Hepatic stellate cell (primary cell): ENCODE results near the gene CLPTM1.

Source experiments
- DNase-seq: peaks from one replicate; pipeline ENCODE4 v3.0.0; 2011; ENCODE audit warnings: low spot score

CLPTM1 gene

DNA sequence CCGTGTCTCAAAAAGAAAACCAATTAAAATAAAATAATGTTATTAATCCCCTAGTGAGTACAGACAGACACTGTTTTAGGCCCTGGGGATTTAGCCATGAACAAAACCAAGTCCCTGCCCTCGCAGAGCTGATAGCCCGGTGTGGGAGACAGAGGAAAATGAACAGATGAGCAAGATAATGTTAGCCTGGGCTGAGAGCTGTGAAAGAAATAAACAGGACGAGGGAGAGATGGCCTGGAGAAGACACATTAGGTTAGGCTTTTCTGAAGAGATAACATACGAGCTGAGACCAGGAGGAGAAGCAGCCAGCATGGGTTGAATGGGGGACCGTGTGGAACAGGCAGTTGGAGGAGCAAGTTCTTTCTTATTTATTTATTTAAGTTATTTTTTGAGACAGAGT, 55.1 kb downstream of the CLPTM1 start:
- DNase-seq: no peak

DNA sequence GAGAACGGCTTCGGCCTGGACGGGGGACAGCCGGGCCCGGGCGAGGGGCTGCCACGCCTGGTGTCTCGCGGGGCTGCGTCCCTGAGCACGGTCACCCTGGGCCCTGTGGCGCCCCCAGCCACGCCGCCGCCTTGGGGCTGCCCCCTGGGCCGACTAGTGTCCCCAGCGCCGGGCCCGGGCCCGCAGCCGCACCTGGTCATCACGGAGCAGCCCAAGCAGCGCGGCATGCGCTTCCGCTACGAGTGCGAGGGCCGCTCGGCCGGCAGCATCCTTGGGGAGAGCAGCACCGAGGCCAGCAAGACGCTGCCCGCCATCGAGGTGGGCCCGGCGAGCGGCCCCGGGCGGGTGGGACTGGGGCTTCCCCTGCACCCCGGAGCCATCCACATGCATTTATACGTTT, 56.8 kb downstream of the CLPTM1 start:
- DNase-seq: no peak

DNA sequence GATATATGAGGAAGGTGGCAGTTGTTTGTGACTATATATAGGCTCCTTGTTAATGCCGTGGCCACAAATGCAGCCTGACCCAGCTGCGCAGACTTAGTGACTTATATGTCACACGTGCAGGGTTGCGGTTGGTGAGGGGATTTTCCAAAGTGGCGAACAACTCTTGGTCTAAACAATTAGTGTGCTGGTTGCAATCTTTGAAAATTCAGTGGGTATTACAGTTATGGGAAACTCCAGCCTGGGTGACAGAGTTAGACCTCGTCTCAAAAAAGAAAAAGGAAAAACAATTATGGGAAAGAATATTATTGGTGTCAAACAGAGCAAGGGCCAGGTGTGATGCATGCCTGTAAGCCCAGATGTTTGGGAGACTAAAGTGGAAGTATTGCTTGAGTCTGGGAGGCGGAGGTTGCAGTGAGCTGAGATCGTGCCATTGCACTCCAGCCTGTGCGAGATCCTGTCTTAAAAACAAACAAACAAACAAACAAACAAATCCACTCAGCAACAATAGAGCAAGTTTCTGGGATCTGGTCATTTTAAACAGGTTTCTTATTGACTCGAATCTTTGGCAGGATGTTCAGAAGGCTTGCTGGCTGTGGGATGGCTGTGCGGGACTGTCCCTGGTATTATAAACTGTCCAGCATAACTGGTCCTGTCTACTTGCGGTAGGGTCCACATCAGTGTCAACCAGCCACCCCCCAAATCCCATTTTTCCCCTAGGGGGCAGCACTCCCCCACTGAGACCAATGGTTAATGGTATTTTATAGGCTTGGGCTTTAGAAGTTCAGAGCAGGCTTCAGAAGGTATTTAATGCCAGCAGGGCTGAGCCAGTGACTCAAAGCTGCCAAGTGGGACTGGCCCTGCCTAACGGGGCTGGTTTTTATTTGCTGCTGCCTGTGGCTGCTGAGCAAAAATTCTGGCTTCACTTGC, 61.5 kb downstream of the CLPTM1 start:
- DNase-seq: peak; percentile 81

DNA sequence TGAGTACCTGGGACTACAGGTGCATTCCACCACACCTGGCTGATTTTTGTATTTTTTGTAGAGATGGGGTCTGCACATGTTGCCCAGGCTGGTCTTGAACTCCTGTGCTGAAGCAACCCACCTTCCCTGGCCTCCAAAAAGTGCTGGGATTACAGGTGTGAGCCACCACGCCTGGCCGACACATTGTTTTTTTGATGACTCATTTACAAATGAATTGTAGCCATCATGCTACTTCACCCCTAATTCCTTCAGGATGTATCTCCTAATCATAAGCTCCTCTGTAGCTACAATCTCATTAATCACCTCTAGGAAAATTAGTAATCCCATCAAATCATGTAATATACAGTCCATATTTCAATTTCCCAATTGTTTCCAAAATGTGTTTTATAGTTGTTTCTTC, 64.0 kb downstream of the CLPTM1 start:
- DNase-seq: no peak

DNA sequence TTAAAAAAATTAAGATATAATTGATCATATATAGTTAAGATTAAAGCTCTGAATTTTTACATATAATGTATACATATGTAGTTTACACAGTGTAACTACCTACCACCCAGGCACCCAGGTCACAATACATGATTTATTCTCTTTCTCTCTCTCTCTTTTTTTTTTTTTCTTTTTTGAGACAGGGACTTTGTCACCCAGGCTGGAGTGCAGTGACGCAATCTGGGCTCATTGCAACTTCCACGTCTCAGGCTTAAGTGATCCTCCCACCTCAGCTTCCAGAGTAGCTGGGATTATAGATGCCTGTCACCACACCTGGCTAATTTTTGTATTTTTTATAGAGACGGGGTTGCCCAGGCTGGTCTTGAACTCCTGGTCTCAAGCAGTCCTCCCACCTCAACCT, 64.9 kb downstream of the CLPTM1 start:
- DNase-seq: no peak

DNA sequence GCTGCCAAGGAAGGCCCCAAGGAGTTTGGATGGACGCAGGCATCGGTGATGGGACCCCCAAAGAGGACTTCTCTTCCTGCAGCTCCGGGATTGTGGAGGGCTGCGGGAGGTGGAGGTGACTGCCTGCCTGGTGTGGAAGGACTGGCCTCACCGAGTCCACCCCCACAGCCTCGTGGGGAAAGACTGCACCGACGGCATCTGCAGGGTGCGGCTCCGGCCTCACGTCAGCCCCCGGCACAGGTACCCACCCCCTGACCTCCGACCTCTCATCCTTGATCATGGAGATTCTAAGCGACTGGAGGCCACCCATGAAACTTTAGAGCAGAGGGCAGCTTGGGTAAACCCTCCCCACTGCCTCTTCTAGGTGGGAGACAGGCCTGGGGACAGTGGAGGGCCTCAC, 66.8 kb downstream of the CLPTM1 start:
- no peak for DNase-seq

DNA sequence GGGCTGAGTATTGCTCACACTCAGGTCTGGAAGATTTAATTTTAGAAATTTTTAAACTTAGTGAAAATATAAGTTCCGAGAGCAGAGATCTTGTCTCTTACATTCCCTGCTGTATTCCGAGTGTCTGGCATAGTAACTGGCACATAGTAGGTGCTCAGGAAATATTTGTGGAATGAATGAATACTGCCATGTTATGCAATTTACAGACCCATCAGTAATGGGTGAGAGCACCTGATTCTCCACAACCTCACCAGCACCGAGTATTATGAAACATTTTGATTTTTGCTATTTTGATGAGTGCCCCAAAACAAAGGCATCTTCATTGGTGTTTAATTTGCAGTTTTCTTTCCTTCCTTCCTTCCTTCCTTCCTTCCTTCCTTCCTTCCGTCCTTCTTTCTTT, 67.9 kb downstream of the CLPTM1 start:
- no peak for DNase-seq

DNA sequence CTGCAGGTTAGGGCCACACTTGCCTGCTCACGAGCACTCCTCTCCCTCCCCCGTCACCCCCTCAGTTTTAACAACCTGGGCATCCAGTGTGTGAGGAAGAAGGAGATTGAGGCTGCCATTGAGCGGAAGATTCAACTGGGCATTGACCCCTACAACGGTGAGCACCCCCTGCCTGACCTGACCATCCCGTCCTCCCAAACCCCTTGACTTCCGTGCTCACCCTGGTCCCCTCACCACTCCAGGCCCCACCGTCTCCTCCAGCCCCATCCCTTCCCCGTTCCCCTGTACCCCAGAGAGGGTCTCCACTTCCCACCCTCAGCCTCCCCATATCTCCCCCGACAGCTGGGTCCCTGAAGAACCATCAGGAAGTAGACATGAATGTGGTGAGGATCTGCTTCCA, 70.1 kb downstream of the CLPTM1 start:
- DNase-seq: no peak

DNA sequence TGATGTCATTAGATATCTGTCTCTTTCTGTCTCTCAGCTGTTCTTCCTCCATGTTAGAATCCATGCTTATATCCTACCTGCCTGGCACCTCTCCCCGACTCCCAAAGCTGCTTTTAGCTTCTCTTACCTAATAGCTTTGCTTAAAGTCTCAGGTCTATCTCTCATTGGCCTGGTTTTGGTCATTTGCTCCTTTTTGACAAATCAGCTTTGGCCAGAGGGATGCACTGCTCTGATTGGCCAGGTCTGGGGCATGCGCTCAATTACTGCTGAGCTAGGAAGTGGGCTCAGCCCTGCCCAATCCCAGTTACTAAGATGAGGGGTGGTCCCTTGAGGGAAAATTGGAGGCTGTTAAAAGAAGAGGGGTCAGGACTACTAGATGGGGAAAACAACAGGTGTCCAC, 72.2 kb downstream of the CLPTM1 start:
- no peak for DNase-seq

DNA sequence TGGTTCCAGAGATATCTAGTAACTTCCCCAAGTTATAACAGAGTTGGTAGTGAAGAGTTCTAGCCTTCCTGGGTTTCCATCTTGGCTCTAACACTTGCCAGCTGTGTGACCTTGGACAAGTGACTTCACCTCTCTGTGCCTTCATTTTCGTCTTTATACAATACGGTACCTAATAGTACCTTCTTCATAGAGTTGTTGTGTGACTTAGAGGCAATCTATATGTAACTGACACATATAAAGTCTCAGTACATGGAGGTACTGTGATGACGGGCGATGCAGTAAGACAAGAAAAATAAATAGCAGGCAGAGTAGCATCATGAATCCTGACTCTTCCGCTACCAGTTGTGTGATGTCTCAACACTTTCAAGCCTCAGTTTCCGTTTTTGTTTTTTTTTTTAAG, 75.6 kb downstream of the CLPTM1 start:
- DNase-seq: no peak

DNA sequence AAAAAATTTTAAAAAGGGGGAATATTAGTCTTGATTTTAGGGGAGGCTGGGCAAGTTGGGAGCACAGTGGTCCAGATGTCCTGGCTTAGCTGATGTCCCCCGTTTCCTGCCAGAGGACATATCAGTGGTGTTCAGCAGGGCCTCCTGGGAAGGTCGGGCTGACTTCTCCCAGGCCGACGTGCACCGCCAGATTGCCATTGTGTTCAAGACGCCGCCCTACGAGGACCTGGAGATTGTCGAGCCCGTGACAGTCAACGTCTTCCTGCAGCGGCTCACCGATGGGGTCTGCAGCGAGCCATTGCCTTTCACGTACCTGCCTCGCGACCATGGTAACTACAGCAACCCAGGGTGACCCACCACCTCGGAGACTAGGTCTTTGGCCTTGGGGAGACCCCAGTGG, 77.2 kb downstream of the CLPTM1 start:
- no peak for DNase-seq

DNA sequence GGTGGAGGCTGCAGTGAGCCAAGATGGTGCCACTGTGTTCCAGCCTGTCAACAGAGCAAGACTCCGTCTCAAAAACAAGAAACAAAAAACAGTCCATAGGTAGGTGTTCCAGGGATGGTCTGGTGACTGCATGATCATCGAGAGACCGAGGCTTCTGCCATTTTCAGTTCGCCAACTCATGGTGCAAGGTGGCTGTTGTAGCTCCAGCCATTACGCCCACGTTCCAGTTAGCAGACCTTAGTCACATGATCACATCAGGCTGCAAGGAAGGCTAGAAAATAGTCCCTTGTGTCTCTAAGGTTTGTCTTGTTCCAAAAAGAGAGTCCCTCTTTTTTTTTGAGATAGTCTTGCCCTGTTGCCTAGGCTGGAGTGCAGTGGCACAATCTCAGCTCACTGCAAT, 80.6 kb downstream of the CLPTM1 start:
- no peak for DNase-seq

DNA sequence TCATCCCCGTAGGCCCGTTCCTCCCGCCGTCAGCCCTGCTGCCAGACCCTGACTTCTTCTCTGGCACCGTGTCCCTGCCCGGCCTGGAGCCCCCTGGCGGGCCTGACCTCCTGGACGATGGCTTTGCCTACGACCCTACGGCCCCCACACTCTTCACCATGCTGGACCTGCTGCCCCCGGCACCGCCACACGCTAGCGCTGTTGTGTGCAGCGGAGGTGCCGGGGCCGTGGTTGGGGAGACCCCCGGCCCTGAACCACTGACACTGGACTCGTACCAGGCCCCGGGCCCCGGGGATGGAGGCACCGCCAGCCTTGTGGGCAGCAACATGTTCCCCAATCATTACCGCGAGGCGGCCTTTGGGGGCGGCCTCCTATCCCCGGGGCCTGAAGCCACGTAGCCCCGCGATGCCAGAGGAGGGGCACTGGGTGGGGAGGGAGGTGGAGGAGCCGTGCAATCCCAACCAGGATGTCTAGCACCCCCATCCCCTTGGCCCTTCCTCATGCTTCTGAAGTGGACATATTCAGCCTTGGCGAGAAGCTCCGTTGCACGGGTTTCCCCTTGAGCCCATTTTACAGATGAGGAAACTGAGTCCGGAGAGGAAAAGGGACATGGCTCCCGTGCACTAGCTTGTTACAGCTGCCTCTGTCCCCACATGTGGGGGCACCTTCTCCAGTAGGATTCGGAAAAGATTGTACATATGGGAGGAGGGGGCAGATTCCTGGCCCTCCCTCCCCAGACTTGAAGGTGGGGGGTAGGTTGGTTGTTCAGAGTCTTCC, 82.4 kb downstream of the CLPTM1 start:
- DNase-seq: no peak

DNA sequence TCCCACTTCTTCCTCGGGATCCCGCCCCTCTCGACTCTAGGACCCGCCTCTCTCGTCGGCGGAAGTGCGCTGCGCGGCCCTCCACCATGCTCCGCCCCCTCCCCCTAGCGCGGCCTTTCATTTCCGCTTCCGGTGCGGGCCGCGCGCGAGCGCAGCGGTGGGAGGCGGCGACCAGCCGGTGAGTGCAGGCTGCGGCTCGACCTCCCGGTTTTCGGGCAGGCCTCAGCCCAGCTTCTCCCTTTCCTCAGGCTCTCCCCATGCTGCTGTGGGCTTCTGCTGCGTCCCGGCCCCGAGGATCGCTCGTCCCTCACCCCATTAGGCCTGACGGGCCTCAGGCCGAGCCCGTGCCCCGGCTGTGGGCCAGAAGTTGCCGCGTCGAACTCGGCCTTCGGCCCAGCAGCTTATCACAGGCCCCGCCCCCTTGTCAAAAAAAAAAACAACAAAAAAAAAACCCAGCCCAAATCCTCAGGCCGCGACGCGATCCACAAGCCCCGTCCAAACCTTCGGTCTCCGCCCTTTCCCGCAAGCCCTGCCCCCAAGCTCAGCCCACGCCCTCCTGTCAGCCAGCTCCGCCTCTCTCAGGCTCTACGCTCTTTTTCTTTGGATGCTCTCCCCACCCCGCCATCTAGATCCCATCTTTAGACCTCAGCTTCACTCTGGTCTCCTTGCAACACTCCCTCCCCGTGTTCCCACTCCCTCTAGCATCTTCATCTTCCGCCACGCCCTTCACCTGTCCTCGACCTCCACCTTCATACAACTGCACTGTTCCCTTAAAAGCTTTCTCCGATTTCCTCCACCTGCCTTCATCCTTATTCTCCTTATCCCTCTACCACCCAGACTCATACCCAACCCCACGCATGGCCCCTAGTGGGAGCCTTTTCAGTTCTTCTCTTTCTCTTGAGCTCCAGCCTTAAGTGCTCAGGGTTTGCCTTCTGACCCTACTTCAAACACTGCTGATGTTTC, 84.0 kb downstream of the CLPTM1 start, which contains the start of gene CLASRP:
TSS of gene CLASRP (plus strand) at position 115 of the 963 bp plus-strand sequence. CDS start 1,168 bp downstream, outside the sequence.
- DNase-seq: peak; percentile 95

DNA sequence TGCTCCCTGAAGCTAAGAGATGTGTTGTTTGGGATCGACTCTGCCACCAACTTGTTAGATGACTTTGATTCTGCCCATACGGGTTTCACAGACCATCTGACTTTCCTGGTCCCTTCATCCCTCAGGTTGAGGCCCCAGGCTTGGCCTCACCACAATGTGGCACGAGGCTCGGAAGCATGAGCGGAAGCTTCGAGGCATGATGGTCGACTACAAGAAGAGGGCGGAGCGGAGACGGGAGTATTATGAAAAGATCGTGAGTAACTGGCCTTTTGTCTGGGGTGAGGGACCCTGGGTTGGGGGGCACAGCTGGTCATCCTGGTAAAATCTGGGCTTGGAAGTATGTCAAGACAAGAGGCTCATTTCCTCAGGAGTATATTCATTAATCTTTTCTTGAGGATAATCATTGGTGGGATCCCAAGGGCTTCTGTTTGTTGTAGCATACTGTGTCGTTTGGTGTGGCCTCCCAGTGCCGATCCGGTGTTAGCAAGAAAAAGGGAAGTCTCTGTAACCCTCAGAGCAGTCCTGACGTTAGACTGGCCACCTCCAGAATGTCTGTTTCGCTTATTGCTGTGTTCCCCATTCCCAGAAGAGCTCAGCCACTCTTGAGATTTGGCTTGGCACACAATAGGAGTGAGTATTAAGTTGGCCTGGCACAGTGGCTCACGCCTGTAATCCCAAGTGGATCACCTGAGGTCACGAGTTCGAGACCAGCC, 85.0 kb downstream of the CLPTM1 start:
- DNase-seq: no peak

DNA sequence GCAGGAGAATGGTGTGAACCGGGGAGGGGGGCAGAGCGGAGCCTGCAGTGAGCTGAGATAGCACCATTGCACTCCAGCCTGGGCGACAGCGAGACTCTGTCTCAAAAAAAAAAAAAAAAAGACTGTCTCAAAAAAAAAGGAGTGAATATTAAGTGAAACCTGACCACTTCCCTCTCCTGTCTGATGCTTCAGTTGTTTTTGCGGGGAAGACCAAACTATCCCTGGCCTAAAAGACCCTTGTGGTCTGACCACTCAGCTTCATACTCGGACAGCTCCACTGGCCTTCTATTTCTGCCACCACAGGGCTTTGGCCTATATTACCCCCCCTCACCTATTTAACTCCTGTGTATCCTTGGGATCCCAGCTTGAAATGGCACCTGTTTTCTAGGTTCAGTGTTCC, 85.9 kb downstream of the CLPTM1 start:
- DNase-seq: no peak
